Measurements from ENCODE around the gene SLC25A2.
"Not testable (repeated sequence)": the region's sequence is repeated elsewhere in the genome, so short reads cannot be mapped to it uniquely, and the experiment has no call there.

The SLC25A2 gene
- total RNA-seq: 0 to 0.61 (median 0.28) reads per million in 4 experiments

- DNase-seq: no peak
Measured at GRCh38 chr5:141303756-141304155, at the start of gene SLC25A2. TSS of gene SLC25A2 (minus strand) at chr5:141304049. CDS start at chr5:141303865, 184 bp downstream.

- DNase-seq: no peak
Measured at GRCh38 chr5:141351591-141351990, 47.7 kb upstream of the SLC25A2 start.

- no peak for DNase-seq
Measured at GRCh38 chr5:141349917-141350619, 46.2 kb upstream of the SLC25A2 start, which contains the start of gene PCDHGB1. TSS of gene PCDHGB1 (plus strand) at chr5:141350099. CDS start at chr5:141350261, 162 bp downstream.

GRCh38 chr5:141346017-141346416 is 42.2 kb upstream of the SLC25A2 start:
- not testable (repeated sequence) for DNase-seq

- no peak for DNase-seq
Measured at GRCh38 chr5:141345327-141345726, 41.5 kb upstream of the SLC25A2 start.

- DNase-seq: no peak
Measured at GRCh38 chr5:141343953-141344463, 40.2 kb upstream of the SLC25A2 start.

GRCh38 chr5:141343242-141343952 is 39.5 kb upstream of the SLC25A2 start, which contains the start of gene PCDHGA3:
TSS of gene PCDHGA3 (plus strand) at chr5:141343829. CDS start at chr5:141344034, 205 bp downstream.
- no peak for DNase-seq

- DNase-seq: no peak
Measured at GRCh38 chr5:141342773-141343172, 38.9 kb upstream of the SLC25A2 start.

GRCh38 chr5:141340781-141341354 is 37.0 kb upstream of the SLC25A2 start:
- not testable (repeated sequence) for DNase-seq

- DNase-seq: no peak
Measured at GRCh38 chr5:141338538-141339306, 34.9 kb upstream of the SLC25A2 start, which contains the start of gene PCDHGA2. TSS of gene PCDHGA2 (plus strand) at chr5:141338760.

- not testable (repeated sequence) for DNase-seq
Measured at GRCh38 chr5:141332571-141332970, 28.7 kb upstream of the SLC25A2 start.

- no peak for DNase-seq
Measured at GRCh38 chr5:141330299-141331080, 26.6 kb upstream of the SLC25A2 start, which contains the start of gene PCDHGA1. TSS of gene PCDHGA1 (plus strand) at chr5:141330514.

GRCh38 chr5:141328231-141328630 is 24.4 kb upstream of the SLC25A2 start:
- no peak for DNase-seq

GRCh38 chr5:141326088-141326854 is 22.4 kb upstream of the SLC25A2 start:
- peak; percentile 52 for DNase-seq

- DNase-seq: no peak
Measured at GRCh38 chr5:141322261-141322660, 18.4 kb upstream of the SLC25A2 start.

GRCh38 chr5:141320225-141321169 is 16.6 kb upstream of the SLC25A2 start, which contains the start of gene TAF7:
TSS of gene TAF7 (minus strand) at chr5:141320784. CDS start at chr5:141320044, 740 bp downstream.
- DNase-seq: peak; percentile 83

- no peak for DNase-seq
Measured at GRCh38 chr5:141319699-141320098, 15.8 kb upstream of the SLC25A2 start.

- no peak for DNase-seq
Measured at GRCh38 chr5:141319202-141319601, 15.4 kb upstream of the SLC25A2 start.

GRCh38 chr5:141316963-141317362 is 13.1 kb upstream of the SLC25A2 start:
- DNase-seq: not testable (repeated sequence)
